Gastrocnemius medialis (tissue), 4 donors: ENCODE measurements around the gene OSBPL2.

Experiments used
- CTCF ChIP-seq, 5 experiments: fragments of 450-650 bp in 3 of 5; fragments of 200-600 bp in 2 of 5; sonication (generic) in 2 of 5; IDR thresholded peaks in 4 of 5; conservative IDR thresholded peaks in 1 of 5; 1 replicate in 4 of 5; 2 replicates in 1 of 5; pipeline ENCODE4 v1.5.1; 2016 to 2019; ENCODE audit warnings: antibody characterized with exemption in 5 of 5, mild to moderate bottlenecking in 3 of 5, moderate library complexity in 3 of 5
- POLR2A ChIP-seq, 2 donors: fragments of 450-650 bp; IDR thresholded peaks; one replicate each; pipeline ENCODE4 v1.6.1; 2017; ENCODE audit warnings: antibody characterized with exemption in 2 of 2, mild to moderate bottlenecking in 2 of 2, moderate library complexity in 2 of 2

DNA sequence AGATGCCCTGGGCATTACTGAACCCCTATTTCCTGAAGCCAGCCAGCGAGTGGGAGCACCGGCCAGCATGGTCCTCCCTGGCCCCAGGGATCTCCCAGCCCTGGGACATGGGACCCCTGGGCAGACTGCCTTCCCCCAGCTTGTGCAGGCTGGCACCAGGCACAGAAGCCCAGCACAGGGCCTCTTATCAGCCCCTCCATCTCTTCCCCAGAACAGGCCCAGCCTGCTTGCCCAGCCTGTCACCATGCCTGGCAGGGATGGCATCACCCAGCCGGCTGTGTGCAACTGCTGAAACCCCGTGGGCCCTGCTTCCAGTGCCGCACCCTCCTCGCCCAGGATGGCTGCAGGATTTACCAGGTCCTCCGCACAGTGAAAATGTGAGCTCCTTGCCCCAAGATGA lies 6.1 kb upstream of the OSBPL2 start:
- TF ChIP-seq CTCF (IDR thresholded peaks at IDR 0.05 in 4 of 5, conservative IDR thresholded peaks at IDR 0.05 in 1 of 5) (no peak), POLR2A (IDR thresholded peaks at IDR 0.05) (no peak)
